GM19023 (cell line): ENCODE results near the gene PRKAG2.
"Not testable (repeated sequence)": the region's sequence is repeated elsewhere in the genome, so short reads cannot be mapped to it uniquely, and the experiment has no call there.

ENCODE experiments used
- ATAC-seq: cut with Tn5 transposase; IDR thresholded peaks from one replicate; pipeline ENCODE4 v1.9.1; 2021; ENCODE audit warnings: mild to moderate bottlenecking, moderate library complexity; ENCODE audit not compliant: unreplicated experiment

The PRKAG2 gene

GRCh38 chr7:151885202-151885580, 8.3 kb upstream of the PRKAG2 start:
- peak; percentile 28 for ATAC-seq

- peak; percentile 79 for ATAC-seq
Observed at GRCh38 chr7:151884312-151885201, 7.6 kb upstream of the PRKAG2 start.

GRCh38 chr7:151883857-151884256, 6.9 kb upstream of the PRKAG2 start:
- no peak for ATAC-seq

GRCh38 chr7:151882734-151883133, 5.8 kb upstream of the PRKAG2 start:
- no peak for ATAC-seq

- no peak for ATAC-seq
Observed at GRCh38 chr7:151880688-151881087, 3.8 kb upstream of the PRKAG2 start.

GRCh38 chr7:151877911-151878835, 1.3 kb upstream of the PRKAG2 start:
- no peak for ATAC-seq

- peak; percentile 39 for ATAC-seq
Observed at GRCh38 chr7:151875942-151876898, 695 bp downstream of the PRKAG2 start.

- ATAC-seq = not testable (repeated sequence)
Observed at GRCh38 chr7:151874479-151874878, 2.4 kb downstream of the PRKAG2 start.

- ATAC-seq = no peak
Observed at GRCh38 chr7:151873402-151873965, 3.4 kb downstream of the PRKAG2 start.

GRCh38 chr7:151872531-151873401, 4.1 kb downstream of the PRKAG2 start:
- ATAC-seq = no peak

GRCh38 chr7:151871904-151872303, 5.0 kb downstream of the PRKAG2 start:
- no peak for ATAC-seq

GRCh38 chr7:151871189-151871735, 5.7 kb downstream of the PRKAG2 start:
- no peak for ATAC-seq

- ATAC-seq = no peak
Observed at GRCh38 chr7:151869968-151870918, 6.7 kb downstream of the PRKAG2 start.

GRCh38 chr7:151869455-151869854, 7.5 kb downstream of the PRKAG2 start:
- ATAC-seq = no peak

- ATAC-seq = no peak
Observed at GRCh38 chr7:151869109-151869428, 7.8 kb downstream of the PRKAG2 start.

GRCh38 chr7:151868396-151869108, 8.4 kb downstream of the PRKAG2 start:
- no peak for ATAC-seq

- no peak for ATAC-seq
Observed at GRCh38 chr7:151867912-151868311, 9.0 kb downstream of the PRKAG2 start.
